DMS53 treated with DMSO at 0.1 percent for 48 hours (cell line): ENCODE data around the gene LRP2.

Experiments used
- DNase-seq: peaks from one replicate; lab custom pipeline; 2025; ENCODE audit not compliant: unreplicated experiment; lab: John Stamatoyannopoulos, UW

Gene LRP2

DNA sequence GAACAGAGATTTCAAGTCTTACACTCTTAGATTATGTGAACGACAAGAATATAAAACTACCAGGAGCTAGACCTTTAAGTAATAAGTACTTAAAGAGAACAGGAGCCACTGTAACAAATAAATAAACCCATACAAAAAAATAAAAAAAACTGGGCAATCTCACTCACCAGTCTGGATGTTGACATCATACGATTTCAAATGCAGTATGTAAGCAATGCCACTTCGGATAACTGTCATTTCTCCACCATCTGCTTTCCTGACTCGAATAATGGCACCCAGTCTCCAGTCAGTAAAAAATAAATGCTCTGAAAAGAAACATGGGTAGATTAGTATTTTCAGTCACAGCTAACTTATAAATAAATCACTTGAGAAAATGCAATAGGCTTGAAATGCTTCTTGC is 115.1 kb downstream of the LRP2 start:
- no peak for DNase-seq

DNA sequence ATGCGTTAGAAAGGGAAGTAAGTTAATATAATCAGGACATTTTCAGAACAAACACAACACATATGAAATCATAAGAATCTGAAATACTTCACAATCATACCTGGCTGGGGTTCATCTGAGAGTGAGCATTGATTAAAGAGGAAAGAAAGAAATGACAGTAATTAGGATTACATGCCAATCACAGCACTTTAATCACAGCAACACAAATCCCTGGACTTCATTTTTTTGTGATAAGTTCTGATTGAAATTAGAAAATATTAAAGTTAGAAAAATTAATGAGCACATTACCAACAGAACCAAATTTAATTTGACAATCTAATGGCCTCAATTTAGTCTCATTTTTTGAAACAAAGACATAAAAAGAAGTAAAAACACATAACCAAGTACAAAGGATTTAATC is 121.9 kb downstream of the LRP2 start:
- no peak for DNase-seq

DNA sequence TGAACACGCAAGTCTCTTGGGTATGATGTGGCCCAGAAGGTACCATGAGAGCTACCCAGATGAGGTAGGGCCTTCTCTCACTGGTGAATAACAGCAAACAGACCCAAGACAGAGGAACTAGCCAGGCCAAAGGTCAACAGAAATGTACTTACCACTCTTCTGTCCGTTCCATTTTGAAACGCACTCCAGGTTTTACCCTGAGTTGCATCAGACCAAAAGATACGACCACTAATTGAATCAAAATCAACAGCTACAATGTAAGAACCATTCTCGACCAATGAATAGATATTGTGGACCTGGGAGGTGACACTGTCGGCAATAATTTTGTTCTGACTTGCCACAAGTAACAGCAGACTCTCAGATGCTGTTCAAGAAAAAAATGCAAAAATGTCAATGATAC is 124.4 kb downstream of the LRP2 start:
- no peak for DNase-seq

DNA sequence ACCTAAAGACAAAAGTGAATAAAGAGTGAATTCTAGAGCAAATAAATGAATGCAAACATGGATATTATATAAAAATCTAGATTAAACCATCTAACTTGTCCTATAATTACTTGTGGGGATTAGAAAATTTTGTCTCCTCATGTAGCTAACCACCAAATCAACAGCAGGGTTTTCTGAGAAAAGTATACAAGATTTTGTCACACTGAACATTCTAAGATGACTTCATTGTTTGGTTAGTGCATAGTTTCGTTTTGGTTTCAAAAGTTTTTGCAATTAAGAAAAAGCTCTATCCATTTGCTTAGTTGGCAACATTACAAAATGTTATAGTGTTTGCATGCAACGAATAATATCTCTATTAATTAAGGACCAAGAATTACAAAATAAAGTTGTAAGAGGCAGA is 125.0 kb downstream of the LRP2 start:
- DNase-seq = no peak

DNA sequence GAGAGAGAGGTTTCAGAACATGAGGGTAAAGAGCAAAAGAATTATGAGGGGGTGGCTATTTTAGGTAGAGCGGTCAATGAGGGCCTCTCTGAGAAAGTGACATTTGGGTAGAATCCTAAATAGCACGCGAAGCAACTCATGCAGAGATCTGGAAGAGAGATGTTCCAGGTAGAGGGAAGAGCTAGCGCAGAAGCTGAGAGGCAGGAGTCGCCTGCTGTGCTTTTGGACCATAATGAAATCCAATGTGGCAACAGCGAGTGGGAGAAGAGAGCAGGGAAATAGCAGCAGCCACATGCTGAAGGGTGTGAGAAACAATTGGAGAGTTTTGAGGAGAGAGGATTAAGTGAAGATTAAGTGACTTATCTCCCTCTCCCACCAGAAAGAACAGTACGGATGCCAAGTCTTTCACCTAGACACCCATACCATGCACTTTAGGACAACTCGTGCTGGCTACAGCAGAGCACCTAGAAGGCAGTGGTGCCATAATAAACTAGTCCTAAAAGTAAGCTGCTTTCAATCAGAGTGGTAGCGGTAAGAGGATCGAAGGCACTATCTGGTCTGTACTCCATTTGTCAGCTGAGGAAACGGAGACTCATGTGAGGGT is 129.7 kb downstream of the LRP2 start:
- no peak for DNase-seq

DNA sequence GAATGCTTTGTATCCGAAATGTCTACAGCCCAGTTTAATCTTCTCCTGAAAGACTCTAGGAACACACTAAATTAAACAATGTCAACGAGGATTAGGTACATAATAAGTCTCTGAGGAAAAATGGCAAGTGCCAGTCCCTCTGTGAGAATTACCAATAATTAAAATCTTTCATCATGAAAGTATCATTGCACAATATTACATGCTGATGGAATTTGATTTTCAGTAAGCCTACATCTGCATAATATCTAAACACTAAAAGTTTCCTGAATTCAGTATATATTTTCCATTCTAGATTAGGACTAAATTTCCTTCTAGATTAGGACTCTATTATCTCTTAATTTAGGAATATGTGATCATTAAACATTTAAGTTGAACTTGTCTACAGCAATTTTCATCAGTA is 132.1 kb downstream of the LRP2 start:
- DNase-seq = no peak

DNA sequence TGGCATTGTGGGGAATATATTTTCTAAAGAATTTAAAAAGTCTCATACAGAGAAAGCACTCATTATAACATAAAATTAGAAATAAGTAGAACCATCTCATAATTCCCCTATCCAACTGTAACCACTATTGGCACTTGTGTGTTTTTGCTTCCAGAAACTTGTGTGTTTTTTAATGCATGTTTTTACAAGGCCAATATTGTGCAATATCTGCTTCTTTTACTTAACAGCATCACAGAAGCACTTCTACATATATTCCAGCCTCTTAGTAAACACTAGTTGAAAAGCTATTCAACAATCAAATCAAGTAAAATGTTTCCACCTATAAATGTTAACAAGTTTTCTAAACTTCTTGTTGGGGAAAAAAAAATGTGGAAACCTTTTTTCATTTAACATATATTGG is 132.7 kb downstream of the LRP2 start:
- no peak for DNase-seq

DNA sequence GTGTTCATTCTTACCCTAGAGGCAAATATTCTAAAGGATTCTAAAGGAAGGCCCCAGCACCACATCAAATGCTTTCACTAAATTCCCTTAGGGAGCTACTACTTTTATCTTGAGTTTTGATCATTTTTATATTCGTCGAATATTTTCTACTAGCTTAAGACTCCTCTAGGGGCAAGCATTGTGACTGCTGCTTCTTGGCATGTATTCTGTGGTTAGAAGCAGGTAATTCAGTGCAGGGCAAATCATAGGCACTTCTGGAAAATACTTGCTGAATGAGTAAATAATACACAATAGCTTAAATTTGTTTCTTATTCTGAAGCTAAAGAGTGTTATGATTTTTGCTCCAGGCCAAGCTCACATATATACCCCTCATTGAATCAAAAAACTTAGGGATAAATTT is 136.4 kb downstream of the LRP2 start:
- DNase-seq = no peak

DNA sequence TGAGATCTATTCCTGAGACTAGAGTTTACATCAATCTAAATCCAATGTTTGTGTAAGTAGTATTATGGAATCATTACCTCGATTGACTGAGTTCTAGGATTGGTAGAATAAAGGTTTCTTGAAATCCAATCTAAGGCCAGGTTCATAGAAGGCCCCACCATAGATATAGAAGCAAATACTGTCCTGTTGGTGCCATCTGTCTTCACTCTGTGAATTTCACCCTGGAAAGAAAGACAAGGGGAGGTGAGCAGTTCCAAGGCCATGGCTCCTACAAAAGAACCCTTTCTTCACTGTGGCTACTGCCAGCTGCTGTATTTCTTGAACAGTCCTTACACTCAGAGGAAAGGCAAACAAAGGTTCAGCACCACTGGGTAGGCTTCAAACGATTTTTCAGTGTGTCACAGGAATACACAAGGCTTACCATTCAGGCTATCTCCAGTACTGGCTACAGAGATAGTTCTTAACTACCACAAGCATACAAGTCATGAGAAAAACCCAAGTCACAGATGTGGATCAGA is 137.0 kb downstream of the LRP2 start:
- no peak for DNase-seq

DNA sequence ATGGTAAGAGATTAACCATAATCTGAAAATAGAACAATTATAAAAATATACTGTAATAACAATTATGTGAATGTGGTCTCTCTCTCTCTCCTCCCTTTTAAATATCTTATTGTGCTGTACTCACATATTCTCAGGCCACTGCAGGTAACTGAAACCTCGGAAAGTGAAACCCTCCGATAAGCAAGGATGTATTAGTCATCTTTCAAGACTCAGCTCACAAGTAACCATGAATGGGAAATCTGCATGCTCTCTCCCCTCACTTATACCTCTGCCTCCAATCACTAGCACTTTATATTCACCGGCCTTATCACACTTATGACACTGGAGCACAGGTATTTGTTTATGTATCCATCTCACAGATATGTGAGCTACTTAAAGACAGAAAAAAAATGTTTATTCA is 139.7 kb downstream of the LRP2 start:
- DNase-seq = no peak

DNA sequence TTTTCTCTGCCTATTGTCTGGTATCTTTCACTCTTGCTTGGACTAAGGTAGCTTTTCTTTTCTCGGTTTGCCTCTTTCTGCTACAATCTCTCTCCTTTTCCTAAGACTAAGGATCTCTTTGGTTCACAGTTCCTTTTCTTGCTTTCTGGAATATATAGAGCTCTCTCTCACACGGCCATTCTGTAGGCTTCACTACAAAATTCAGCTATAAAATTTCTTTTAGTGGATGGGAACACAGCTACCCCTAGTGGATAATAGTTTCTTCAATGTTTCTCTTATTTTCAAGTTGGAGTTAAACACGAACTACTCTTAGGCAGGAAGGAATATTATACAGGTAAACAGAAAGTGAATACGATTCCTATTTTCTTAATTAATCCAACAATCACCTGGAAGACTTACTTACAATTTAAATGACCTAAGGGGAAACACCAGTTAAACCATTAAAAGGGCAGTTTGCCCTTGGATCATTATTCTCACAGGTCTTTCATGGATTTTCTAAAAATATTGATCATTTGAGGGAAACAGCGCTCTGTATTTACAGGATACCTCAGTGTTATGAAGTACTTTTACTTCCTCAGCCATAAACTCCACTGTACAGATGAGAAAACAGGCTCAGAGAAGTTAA is 140.5 kb downstream of the LRP2 start:
- DNase-seq = peak; percentile 82

DNA sequence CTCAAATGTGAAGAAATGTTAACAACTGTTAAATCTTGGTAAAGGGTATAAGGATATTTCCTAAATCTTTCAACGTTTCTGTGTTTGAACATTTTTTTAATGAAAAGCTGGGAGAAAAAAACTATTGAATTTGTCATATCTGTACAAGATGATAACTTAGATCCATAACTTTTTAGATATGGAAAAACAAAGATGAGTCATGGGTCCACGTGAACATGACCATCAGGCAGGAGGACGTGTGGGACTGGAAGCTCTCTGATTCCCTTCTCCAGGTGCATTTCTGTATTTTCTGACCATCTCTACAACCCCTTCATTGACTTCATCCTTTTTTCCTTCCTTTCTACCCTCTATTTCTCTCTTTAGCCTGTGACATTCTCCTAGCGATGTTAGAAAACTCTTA is 151.4 kb downstream of the LRP2 start:
- no peak for DNase-seq

DNA sequence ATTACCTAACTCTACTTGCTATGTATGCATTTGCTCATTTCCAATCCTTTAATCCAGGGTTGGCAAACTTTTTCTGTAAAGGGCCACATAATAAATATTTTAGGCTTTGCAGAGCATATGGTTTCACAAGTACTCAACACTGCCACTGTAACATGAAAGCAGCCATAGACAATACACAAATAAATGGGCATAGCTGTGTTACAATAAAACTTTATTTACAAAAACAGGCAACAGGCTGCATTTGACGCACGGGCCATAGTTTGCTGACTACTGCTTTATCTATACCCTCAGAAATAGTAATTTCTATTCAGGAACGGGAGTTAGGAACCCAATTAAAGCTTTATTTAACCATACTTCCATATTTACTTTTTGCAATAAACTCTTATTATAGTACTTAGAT is 154.3 kb downstream of the LRP2 start:
- no peak for DNase-seq

DNA sequence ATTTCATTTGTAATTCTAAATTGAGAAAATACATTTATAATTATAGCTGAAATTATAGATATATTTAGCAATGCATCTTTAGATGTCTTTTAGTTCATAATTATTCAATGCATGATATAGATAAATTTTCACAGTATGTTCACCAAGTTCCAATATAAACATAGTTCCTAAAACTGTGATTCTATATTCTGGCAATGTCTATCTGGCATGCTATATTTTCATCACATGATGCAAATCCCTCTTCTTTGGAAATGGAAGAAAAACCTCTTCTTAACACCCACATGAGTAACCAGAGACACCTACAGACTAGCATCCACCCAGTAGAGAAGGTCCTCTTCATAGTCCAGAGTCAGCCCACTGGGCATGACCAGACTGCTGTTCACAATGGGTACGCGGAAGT is 157.2 kb downstream of the LRP2 start:
- DNase-seq = no peak

DNA sequence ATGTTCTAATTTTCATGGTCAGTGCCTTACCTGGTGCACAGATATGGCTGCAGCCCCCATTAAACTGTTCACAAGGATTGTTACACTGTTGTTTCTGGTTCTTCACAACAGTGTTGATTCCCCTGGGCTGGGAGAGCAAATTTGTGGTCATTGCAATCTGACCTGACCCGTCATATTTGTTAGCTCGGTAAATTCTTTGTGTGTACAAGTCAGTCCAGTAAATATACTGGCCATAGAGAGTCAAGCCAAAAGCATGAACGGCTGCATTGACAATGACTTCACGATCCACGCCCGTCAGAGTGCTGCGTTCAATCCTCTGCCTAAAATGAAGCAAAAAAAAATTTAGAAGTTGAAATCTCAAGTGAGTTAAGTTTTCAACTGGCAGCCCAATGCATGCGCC is 158.4 kb downstream of the LRP2 start:
- DNase-seq = no peak

DNA sequence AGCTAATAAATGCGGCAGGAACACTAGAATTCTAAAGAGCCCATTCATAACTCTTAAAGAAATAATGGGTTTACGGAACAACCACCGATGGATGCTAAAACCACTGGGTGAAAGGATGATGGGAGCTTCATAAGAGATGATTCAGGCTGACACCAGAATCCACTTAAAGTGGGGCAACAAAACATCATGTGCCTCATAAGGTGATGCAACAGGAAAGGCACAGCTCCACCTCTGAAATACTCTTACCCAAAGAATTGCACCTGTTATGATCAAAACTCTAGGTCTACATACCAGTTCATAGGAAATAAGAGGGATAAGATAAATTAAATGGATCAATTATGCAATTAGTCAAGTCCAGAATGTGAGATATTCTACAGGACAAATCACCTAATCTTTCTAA is 161.6 kb downstream of the LRP2 start:
- DNase-seq = no peak

DNA sequence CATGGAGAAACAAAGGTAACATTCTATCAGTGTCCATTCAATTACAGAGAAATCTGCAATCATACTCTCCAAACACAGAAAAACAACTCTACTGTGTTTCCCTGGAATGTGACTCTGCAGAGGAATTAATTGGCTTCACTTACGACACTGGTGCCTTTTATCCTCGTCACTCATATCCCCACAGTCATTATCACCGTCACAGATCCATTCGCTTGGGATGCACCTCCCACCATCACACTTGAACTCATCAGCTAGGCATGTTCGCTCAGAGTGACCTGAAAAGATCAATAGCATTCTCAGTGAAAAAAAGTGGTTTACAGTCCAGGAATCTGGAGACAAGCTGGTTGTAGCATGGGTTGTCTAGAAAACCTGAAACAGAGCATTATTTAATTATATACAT is 168.7 kb downstream of the LRP2 start:
- DNase-seq = no peak

DNA sequence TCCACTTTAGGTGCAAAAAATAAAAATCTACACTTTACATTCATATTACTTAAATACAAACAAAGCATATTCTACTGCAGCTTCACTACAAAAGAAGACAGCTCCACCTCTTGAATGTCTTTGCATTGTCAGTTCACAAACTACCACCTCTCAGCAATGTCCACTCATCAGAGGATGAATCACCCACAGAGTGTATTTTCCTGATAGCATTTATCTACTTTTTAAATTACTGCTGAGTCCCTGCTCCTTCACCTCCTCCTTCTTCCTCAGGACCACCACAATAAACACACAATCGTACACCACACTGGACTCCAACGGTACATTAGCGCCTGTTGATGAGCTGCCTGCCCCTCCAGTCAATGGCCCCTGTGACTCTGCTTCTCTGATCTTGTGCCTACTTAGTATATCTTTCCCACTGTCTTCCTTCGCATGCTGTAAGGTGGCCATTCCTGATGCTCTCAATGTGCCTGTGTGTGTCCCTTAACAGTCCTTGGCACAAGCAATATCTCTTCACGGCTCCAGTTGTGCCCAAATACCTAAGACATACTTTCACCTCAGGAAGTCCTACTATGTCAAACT is 172.0 kb downstream of the LRP2 start:
- no peak for DNase-seq

DNA sequence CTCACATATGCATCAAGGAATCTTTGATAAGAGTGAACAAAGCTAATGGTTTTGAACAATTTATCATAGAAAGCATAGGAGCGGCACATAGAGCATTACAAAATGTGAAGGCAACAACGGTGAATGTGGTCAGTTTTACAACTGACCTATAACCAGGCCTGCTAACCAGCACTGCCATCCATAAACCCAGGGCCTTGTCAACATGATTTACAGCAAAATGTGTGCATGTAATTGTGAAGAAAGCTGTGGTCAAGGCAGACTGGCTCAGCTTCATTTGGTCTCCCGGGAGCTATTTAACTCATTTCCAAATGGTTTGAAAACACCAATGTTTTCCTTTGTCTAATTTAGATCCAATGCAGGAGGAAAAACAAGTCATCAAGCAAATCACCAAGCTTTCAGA is 173.2 kb downstream of the LRP2 start:
- DNase-seq = no peak

DNA sequence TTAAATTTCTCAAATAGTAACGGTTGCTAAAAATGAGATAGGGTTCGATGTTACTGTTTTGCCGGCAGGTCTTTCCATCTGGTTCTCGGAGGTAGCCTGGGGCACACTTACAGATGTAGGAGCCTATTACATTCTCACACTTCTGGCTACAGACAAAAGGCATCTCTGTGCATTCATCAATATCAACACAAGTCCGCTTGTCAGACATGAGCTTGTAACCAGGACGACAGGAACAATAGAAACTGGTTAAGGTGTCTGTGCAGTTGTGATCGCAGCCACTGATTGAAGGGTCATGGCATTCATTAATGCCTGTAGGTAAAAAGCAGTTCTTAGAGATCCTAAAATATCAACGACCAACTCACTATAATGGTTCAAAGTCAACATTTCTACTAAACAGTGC is 176.6 kb downstream of the LRP2 start:
- no peak for DNase-seq

DNA sequence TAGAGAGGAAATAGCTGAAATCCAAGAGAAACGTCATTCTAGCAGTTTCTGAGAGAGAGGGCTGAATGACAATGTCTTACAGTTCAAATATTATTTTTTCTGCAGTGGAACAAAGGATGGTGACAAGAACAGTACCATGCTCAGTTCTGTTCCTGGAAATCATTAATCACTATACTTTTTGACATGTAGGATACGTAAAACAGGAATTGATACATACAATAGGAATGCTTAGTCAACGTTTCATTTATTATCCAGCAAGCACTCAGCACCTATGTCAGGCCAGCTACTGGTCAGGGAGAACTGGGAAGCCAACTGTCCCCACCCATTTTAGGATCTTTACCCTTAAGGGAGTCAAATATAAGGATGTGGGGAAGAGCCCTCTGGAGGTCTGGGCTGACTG is 178.3 kb downstream of the LRP2 start:
- DNase-seq = no peak

DNA sequence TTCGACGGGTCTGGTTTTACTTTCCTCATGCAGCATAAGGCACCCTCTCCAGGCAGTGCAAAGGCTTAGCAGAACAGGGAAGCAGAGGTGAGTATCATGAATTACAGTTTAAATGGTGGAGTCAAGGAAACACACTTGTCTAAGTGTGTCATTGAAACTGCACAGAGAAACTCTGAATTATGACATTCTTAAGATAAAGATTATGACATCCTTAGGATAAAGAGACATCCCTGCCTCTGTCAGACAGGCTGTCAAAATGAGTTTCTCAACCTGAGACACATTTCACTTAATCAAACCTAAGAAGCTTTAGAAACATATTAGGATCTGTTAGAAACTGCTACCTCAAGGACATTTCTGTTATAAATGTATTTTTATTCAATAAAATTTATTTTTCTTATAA is 179.8 kb downstream of the LRP2 start:
- DNase-seq = no peak
